HG03342 (cell line): ENCODE measurements around the gene TSPAN16.

ENCODE experiments used
- ATAC-seq: cut with Tn5 transposase; IDR thresholded peaks from one replicate; pipeline ENCODE4 v1.9.1; 2021; ENCODE audit warnings: mild to moderate bottlenecking, moderate library complexity; ENCODE audit not compliant: unreplicated experiment

TSPAN16 gene

GRCh38 chr19:11295665-11296245, at the start of gene TSPAN16:
Gene TSPAN16, plus strand, starts transcription at chr19:11296160. Its CDS starts 138 bp downstream, at chr19:11296298.
- ATAC-seq: no peak

GRCh38 chr19:11246941-11247340, 49.0 kb upstream of the TSPAN16 start:
- no peak for ATAC-seq

GRCh38 chr19:11247391-11247790, 48.6 kb upstream of the TSPAN16 start:
- no peak for ATAC-seq

- no peak for ATAC-seq
Measured at GRCh38 chr19:11247934-11248333, 48.0 kb upstream of the TSPAN16 start.

GRCh38 chr19:11248852-11249251, 47.1 kb upstream of the TSPAN16 start:
- no peak for ATAC-seq

- ATAC-seq: no peak
Measured at GRCh38 chr19:11251217-11251616, 44.7 kb upstream of the TSPAN16 start.

GRCh38 chr19:11251650-11252314, 44.2 kb upstream of the TSPAN16 start:
- ATAC-seq: no peak

GRCh38 chr19:11252665-11253355, 43.1 kb upstream of the TSPAN16 start:
- ATAC-seq: no peak

- ATAC-seq: no peak
Measured at GRCh38 chr19:11254666-11255065, 41.3 kb upstream of the TSPAN16 start.

- ATAC-seq: no peak
Measured at GRCh38 chr19:11256189-11256588, 39.8 kb upstream of the TSPAN16 start.

- ATAC-seq: no peak
Measured at GRCh38 chr19:11257846-11258380, 38.0 kb upstream of the TSPAN16 start.

GRCh38 chr19:11260996-11261395, 35.0 kb upstream of the TSPAN16 start:
- no peak for ATAC-seq

GRCh38 chr19:11261431-11261970, 34.5 kb upstream of the TSPAN16 start:
- ATAC-seq: no peak

- ATAC-seq: no peak
Measured at GRCh38 chr19:11261971-11262839, 33.8 kb upstream of the TSPAN16 start, which contains the start of gene DOCK6. Gene DOCK6, minus strand, starts transcription at chr19:11262524. Its CDS starts 84 bp downstream, at chr19:11262440.

- ATAC-seq: no peak
Measured at GRCh38 chr19:11263726-11264125, 32.2 kb upstream of the TSPAN16 start.

GRCh38 chr19:11264452-11265176, 31.3 kb upstream of the TSPAN16 start:
- no peak for ATAC-seq

- ATAC-seq: no peak
Measured at GRCh38 chr19:11265177-11265784, 30.7 kb upstream of the TSPAN16 start.

GRCh38 chr19:11265785-11266236, 30.1 kb upstream of the TSPAN16 start:
- no peak for ATAC-seq

GRCh38 chr19:11267316-11268085, 28.5 kb upstream of the TSPAN16 start:
- ATAC-seq: no peak
